Measurements from ENCODE around the gene PRKCH.

Gene PRKCH

GRCh38 chr14:61346221-61346620, 24.8 kb downstream of the PRKCH start:
- peaks cover 6% of the 10 kb centered on the region for H3K9me3 ChIP-seq (ENCODE audit: control insufficient read depth, low read length)
- H3K4me3 ChIP-seq (ENCODE audit: extremely low read depth, insufficient read depth, low read length, poor library complexity, severe bottlenecking) = no peak overlapping the region
- WGBS, 2 experiments (ENCODE audit: insufficient coverage in 2 of 2) = 88% methylated on average over 1 of the region's 2 CpGs; no CpG with 5 or more reads in 1 of the 2 experiments
- peaks cover 33% of the 10 kb centered on the region for H3K4me1 ChIP-seq (ENCODE audit: control insufficient read depth, insufficient read depth, low read length, poor library complexity, severe bottlenecking)
- no peak overlapping the region for H3K27ac ChIP-seq (ENCODE audit: low read depth, low read length, severe bottlenecking)
- H3K36me3 ChIP-seq (ENCODE audit: control insufficient read depth, insufficient read depth, low read length) = no peaks in the 10 kb centered on the region

- H3K4me3 ChIP-seq (ENCODE audit: extremely low read depth, insufficient read depth, low read length, poor library complexity, severe bottlenecking) = no peak overlapping the region
- 73 to 78% methylated on average over 3 of the region's 4 CpGs for WGBS, 2 experiments (ENCODE audit: insufficient coverage in 2 of 2)
- peaks cover 6% of the 10 kb centered on the region for H3K9me3 ChIP-seq (ENCODE audit: control insufficient read depth, low read length)
- H3K36me3 ChIP-seq (ENCODE audit: control insufficient read depth, insufficient read depth, low read length) = no peaks in the 10 kb centered on the region
- H3K27ac ChIP-seq (ENCODE audit: low read depth, low read length, severe bottlenecking) = no peak overlapping the region
- H3K4me1 ChIP-seq (ENCODE audit: control insufficient read depth, insufficient read depth, low read length, poor library complexity, severe bottlenecking) = peaks cover 33% of the 10 kb centered on the region
These were observed 25.4 kb downstream of the PRKCH start for GRCh38 chr14:61346793-61347192.

- H3K4me3 ChIP-seq (ENCODE audit: extremely low read depth, insufficient read depth, low read length, poor library complexity, severe bottlenecking) = no peak overlapping the region
- WGBS, 2 experiments (ENCODE audit: insufficient coverage in 2 of 2) = 88 to 94% methylated on average over 4 to 6 of the region's 8 CpGs
- peaks cover 28% of the 10 kb centered on the region for H3K4me1 ChIP-seq (ENCODE audit: control insufficient read depth, insufficient read depth, low read length, poor library complexity, severe bottlenecking)
- no peaks in the 10 kb centered on the region for H3K36me3 ChIP-seq (ENCODE audit: control insufficient read depth, insufficient read depth, low read length)
- no peak overlapping the region for H3K27ac ChIP-seq (ENCODE audit: low read depth, low read length, severe bottlenecking)
- H3K9me3 ChIP-seq (ENCODE audit: control insufficient read depth, low read length) = peaks cover 6% of the 10 kb centered on the region
These were observed 26.6 kb downstream of the PRKCH start for GRCh38 chr14:61347826-61348443.

- peaks cover 30% of the 10 kb centered on the region for H3K4me1 ChIP-seq (ENCODE audit: control insufficient read depth, insufficient read depth, low read length, poor library complexity, severe bottlenecking)
- no peak overlapping the region for H3K4me3 ChIP-seq (ENCODE audit: extremely low read depth, insufficient read depth, low read length, poor library complexity, severe bottlenecking)
- H3K27ac ChIP-seq (ENCODE audit: low read depth, low read length, severe bottlenecking) = no peak overlapping the region
- peaks cover 6% of the 10 kb centered on the region for H3K9me3 ChIP-seq (ENCODE audit: control insufficient read depth, low read length)
- WGBS, 2 experiments (ENCODE audit: insufficient coverage in 2 of 2) = 93 to 100% methylated on average over 1 to 5 of the region's 6 CpGs
- no peaks in the 10 kb centered on the region for H3K36me3 ChIP-seq (ENCODE audit: control insufficient read depth, insufficient read depth, low read length)
These were observed 29.3 kb downstream of the PRKCH start for GRCh38 chr14:61350427-61351270.

- WGBS, 2 experiments (ENCODE audit: insufficient coverage in 2 of 2) = 94 to 98% methylated on average over 3 to 6 of the region's 6 CpGs
These were observed 30.1 kb downstream of the PRKCH start for GRCh38 chr14:61351477-61351876.

GRCh38 chr14:61355892-61356325, 34.5 kb downstream of the PRKCH start:
- 13 to 51% methylated on average over 3 to 5 of the region's 6 CpGs for WGBS, 2 experiments (ENCODE audit: insufficient coverage in 2 of 2)
- H3K36me3 ChIP-seq (ENCODE audit: control insufficient read depth, insufficient read depth, low read length) = no peaks in the 10 kb centered on the region
- H3K4me1 ChIP-seq (ENCODE audit: control insufficient read depth, insufficient read depth, low read length, poor library complexity, severe bottlenecking) = peaks cover 38% of the 10 kb centered on the region
- peak overlapping the region; percentile 89 for H3K27ac ChIP-seq (ENCODE audit: low read depth, low read length, severe bottlenecking)
- H3K4me3 ChIP-seq (ENCODE audit: extremely low read depth, insufficient read depth, low read length, poor library complexity, severe bottlenecking) = no peak overlapping the region
- no peaks in the 10 kb centered on the region for H3K9me3 ChIP-seq (ENCODE audit: control insufficient read depth, low read length)

More at GRCh38 chr14:61351477-61351876, 30.1 kb downstream of the PRKCH start:
- Histone ChIP-seq H3K4me1 (ENCODE audit: control insufficient read depth, insufficient read depth, low read length, poor library complexity, severe bottlenecking) (peaks cover 33% of the 10 kb centered on the region), H3K27ac (ENCODE audit: low read depth, low read length, severe bottlenecking) (no peak overlapping the region), H3K36me3 (ENCODE audit: control insufficient read depth, insufficient read depth, low read length) (no peaks in the 10 kb centered on the region), H3K4me3 (ENCODE audit: extremely low read depth, insufficient read depth, low read length, poor library complexity, severe bottlenecking) (no peak overlapping the region), H3K9me3 (ENCODE audit: control insufficient read depth, low read length) (peaks cover 6% of the 10 kb centered on the region)

GRCh38 chr14:61357123-61357522, 35.7 kb downstream of the PRKCH start:
- 93 to 94% methylated on average over 3 to 4 of the region's 4 CpGs for WGBS, 2 experiments (ENCODE audit: insufficient coverage in 2 of 2)
- Histone ChIP-seq H3K27ac (ENCODE audit: low read depth, low read length, severe bottlenecking) (no peak overlapping the region), H3K4me3 (ENCODE audit: extremely low read depth, insufficient read depth, low read length, poor library complexity, severe bottlenecking) (no peak overlapping the region), H3K9me3 (ENCODE audit: control insufficient read depth, low read length) (no peaks in the 10 kb centered on the region), H3K36me3 (ENCODE audit: control insufficient read depth, insufficient read depth, low read length) (no peaks in the 10 kb centered on the region), H3K4me1 (ENCODE audit: control insufficient read depth, insufficient read depth, low read length, poor library complexity, severe bottlenecking) (peaks cover 45% of the 10 kb centered on the region)

- Histone ChIP-seq H3K4me1 (ENCODE audit: control insufficient read depth, insufficient read depth, low read length, poor library complexity, severe bottlenecking) (peaks cover 50% of the 10 kb centered on the region), H3K9me3 (ENCODE audit: control insufficient read depth, low read length) (no peaks in the 10 kb centered on the region), H3K4me3 (ENCODE audit: extremely low read depth, insufficient read depth, low read length, poor library complexity, severe bottlenecking) (no peak overlapping the region), H3K27ac (ENCODE audit: low read depth, low read length, severe bottlenecking) (no peak overlapping the region), H3K36me3 (ENCODE audit: control insufficient read depth, insufficient read depth, low read length) (no peaks in the 10 kb centered on the region)
- 93 to 95% methylated on average over 2 of the region's 3 CpGs for WGBS, 2 experiments (ENCODE audit: insufficient coverage in 2 of 2)
These were observed 37.3 kb downstream of the PRKCH start for GRCh38 chr14:61358554-61359226.

- H3K27ac ChIP-seq (ENCODE audit: low read depth, low read length, severe bottlenecking) = no peak overlapping the region
- WGBS, 2 experiments (ENCODE audit: insufficient coverage in 2 of 2) = 92 to 96% methylated on average over 2 to 3 of the region's 5 CpGs
- peaks cover 48% of the 10 kb centered on the region for H3K4me1 ChIP-seq (ENCODE audit: control insufficient read depth, insufficient read depth, low read length, poor library complexity, severe bottlenecking)
- H3K36me3 ChIP-seq (ENCODE audit: control insufficient read depth, insufficient read depth, low read length) = no peaks in the 10 kb centered on the region
- H3K9me3 ChIP-seq (ENCODE audit: control insufficient read depth, low read length) = no peaks in the 10 kb centered on the region
- no peak overlapping the region for H3K4me3 ChIP-seq (ENCODE audit: extremely low read depth, insufficient read depth, low read length, poor library complexity, severe bottlenecking)
These were observed 39.6 kb downstream of the PRKCH start for GRCh38 chr14:61360796-61361525.

- H3K4me1 ChIP-seq (ENCODE audit: control insufficient read depth, insufficient read depth, low read length, poor library complexity, severe bottlenecking) = peaks cover 48% of the 10 kb centered on the region
- H3K27ac ChIP-seq (ENCODE audit: low read depth, low read length, severe bottlenecking) = no peak overlapping the region
- whole genome bisulfite sequencing, 2 experiments (ENCODE audit: insufficient coverage in 2 of 2) = 76 to 92% methylated on average over 2 of the region's 5 CpGs
- H3K4me3 ChIP-seq (ENCODE audit: extremely low read depth, insufficient read depth, low read length, poor library complexity, severe bottlenecking) = no peak overlapping the region
- H3K36me3 ChIP-seq (ENCODE audit: control insufficient read depth, insufficient read depth, low read length) = no peaks in the 10 kb centered on the region
- H3K9me3 ChIP-seq (ENCODE audit: control insufficient read depth, low read length) = no peaks in the 10 kb centered on the region
These were observed 40.8 kb downstream of the PRKCH start for GRCh38 chr14:61362072-61362750.

Measured in mesodermal cell (in vitro differentiated cells).